ENCODE results near the gene CD79A. TPM values are rescaled to one million over a fixed set of nuclear protein-coding genes. Genes with fewer than 3 reads are reported as not detected.
"Not testable (repeated sequence)": the region's sequence is repeated elsewhere in the genome, so short reads cannot be mapped to it uniquely, and the experiment has no call there.

Gene CD79A
- total RNA-seq, 2 donors from 2014 or later, result 3.9 to 13.7 TPM

GRCh38 chr19:41911889-41912731 is 35.0 kb downstream of the CD79A start:
- peak; percentile 12 for ATAC-seq
- intact Hi-C loops (cut with DNase I, micrococcal nuclease), result no loop called here
- DNase-seq, result no peak

GRCh38 chr19:41912899-41913537 is 35.9 kb downstream of the CD79A start:
- peak; percentile 27 for ATAC-seq
- no peak for DNase-seq
- intact Hi-C loops (cut with DNase I, micrococcal nuclease), result no loop called here

- DNase-seq, result no peak
- intact Hi-C loops (cut with DNase I, micrococcal nuclease), result no loop called here
- ATAC-seq, result no peak
These were observed 36.7 kb downstream of the CD79A start for GRCh38 chr19:41913538-41914423.

GRCh38 chr19:41914424-41914834 is 37.4 kb downstream of the CD79A start:
- ATAC-seq; intact Hi-C loops (cut with DNase I, micrococcal nuclease); DNase-seq: not testable (repeated sequence)

- ATAC-seq (no peak), DNase-seq (no peak)
- intact Hi-C loops (cut with DNase I, micrococcal nuclease), result no loop called here
These were observed 38.1 kb downstream of the CD79A start for GRCh38 chr19:41915021-41915775.

GRCh38 chr19:41915776-41916414 is 38.8 kb downstream of the CD79A start:
- ATAC-seq, result no peak
- intact Hi-C loops (cut with DNase I, micrococcal nuclease), result no loop called here
- DNase-seq, result no peak

- intact Hi-C loops (cut with DNase I, micrococcal nuclease), result no loop called here
- ATAC-seq, result no peak
- DNase-seq, result no peak
These were observed 40.6 kb downstream of the CD79A start for GRCh38 chr19:41917676-41918075.

- no peak for ATAC-seq
- DNase-seq, result no peak
- intact Hi-C loops (cut with DNase I, micrococcal nuclease), result no loop called here
These were observed 41.0 kb downstream of the CD79A start for GRCh38 chr19:41918095-41918494.

GRCh38 chr19:41918653-41919244 is 41.7 kb downstream of the CD79A start:
- ATAC-seq (no peak), DNase-seq (no peak)
- intact Hi-C loops (cut with DNase I, micrococcal nuclease), result no loop called here

- intact Hi-C loops (cut with DNase I, micrococcal nuclease), result no loop called here
- ATAC-seq (no peak), DNase-seq (no peak)
These were observed 43.1 kb downstream of the CD79A start for GRCh38 chr19:41919948-41920712.

GRCh38 chr19:41920882-41921576 is 44.0 kb downstream of the CD79A start:
- peak; percentile 14 for ATAC-seq
- DNase-seq, result no peak
- intact Hi-C loops (cut with DNase I, micrococcal nuclease), result no loop called here

GRCh38 chr19:41921577-41922576 is 44.8 kb downstream of the CD79A start:
- DNase-seq (no peak), ATAC-seq (no peak)
- intact Hi-C loops (cut with DNase I, micrococcal nuclease), result no loop called here

- intact Hi-C loops (cut with DNase I, micrococcal nuclease), result no loop called here
- DNase-seq (no peak), ATAC-seq (no peak)
These were observed 45.5 kb downstream of the CD79A start for GRCh38 chr19:41922585-41922984.

GRCh38 chr19:41923045-41923788 is 46.1 kb downstream of the CD79A start:
- no peak for ATAC-seq
- no peak for DNase-seq
- intact Hi-C loops (cut with DNase I, micrococcal nuclease), result no loop called here
